GM18907 (cell line): ENCODE data around the gene SLC29A3.
"Not testable (repeated sequence)": the region's sequence is repeated elsewhere in the genome, so short reads cannot be mapped to it uniquely, and the experiment has no call there.

Experiments
- ATAC-seq: cut with Tn5 transposase; IDR thresholded peaks from one replicate; pipeline ENCODE4 v1.9.1; 2021; ENCODE audit warnings: mild to moderate bottlenecking, moderate library complexity; ENCODE audit not compliant: unreplicated experiment

Gene SLC29A3

GRCh38 chr10:71283876-71284275 lies 35.2 kb upstream of the SLC29A3 start:
- ATAC-seq, result no peak

- ATAC-seq, result no peak
Observed at GRCh38 chr10:71284544-71285179, 34.4 kb upstream of the SLC29A3 start.

- ATAC-seq, result no peak
Observed at GRCh38 chr10:71285180-71285545, 33.9 kb upstream of the SLC29A3 start.

GRCh38 chr10:71285986-71286385 lies 33.1 kb upstream of the SLC29A3 start:
- ATAC-seq, result no peak

GRCh38 chr10:71286521-71287294 lies 32.4 kb upstream of the SLC29A3 start:
- ATAC-seq, result no peak

GRCh38 chr10:71287456-71287855 lies 31.6 kb upstream of the SLC29A3 start:
- no peak for ATAC-seq

GRCh38 chr10:71288461-71288860 lies 30.6 kb upstream of the SLC29A3 start:
- no peak for ATAC-seq

GRCh38 chr10:71289421-71290130 lies 29.5 kb upstream of the SLC29A3 start:
- no peak for ATAC-seq

GRCh38 chr10:71290331-71290730 lies 28.7 kb upstream of the SLC29A3 start:
- no peak for ATAC-seq

- ATAC-seq, result no peak
Observed at GRCh38 chr10:71290806-71291527, 28.1 kb upstream of the SLC29A3 start.

GRCh38 chr10:71291528-71291900 lies 27.5 kb upstream of the SLC29A3 start:
- ATAC-seq, result no peak

- no peak for ATAC-seq
Observed at GRCh38 chr10:71292624-71293445, 26.2 kb upstream of the SLC29A3 start.

GRCh38 chr10:71293446-71294084 lies 25.5 kb upstream of the SLC29A3 start:
- ATAC-seq, result no peak

- no peak for ATAC-seq
Observed at GRCh38 chr10:71294091-71294561, 24.9 kb upstream of the SLC29A3 start.

- ATAC-seq, result no peak
Observed at GRCh38 chr10:71294856-71295255, 24.2 kb upstream of the SLC29A3 start.

GRCh38 chr10:71295641-71296040 lies 23.4 kb upstream of the SLC29A3 start:
- ATAC-seq, result no peak

- ATAC-seq, result no peak
Observed at GRCh38 chr10:71296086-71296485, 23.0 kb upstream of the SLC29A3 start.

- not testable (repeated sequence) for ATAC-seq
Observed at GRCh38 chr10:71296811-71297210, 22.2 kb upstream of the SLC29A3 start.

GRCh38 chr10:71297343-71297742 lies 21.7 kb upstream of the SLC29A3 start:
- no peak for ATAC-seq
